GM12872 (cell line): ENCODE measurements around the gene DES.

ENCODE experiments used
- TF ChIP-seq, protein P1 (sequence below): IDR thresholded peaks from 3 replicates; pipeline ENCODE4 v1.5.1; 2011; ENCODE audit warnings: low read depth, mild to moderate bottlenecking, low read length, moderate library complexity; ENCODE audit not compliant: insufficient read depth

DES gene

DNA sequence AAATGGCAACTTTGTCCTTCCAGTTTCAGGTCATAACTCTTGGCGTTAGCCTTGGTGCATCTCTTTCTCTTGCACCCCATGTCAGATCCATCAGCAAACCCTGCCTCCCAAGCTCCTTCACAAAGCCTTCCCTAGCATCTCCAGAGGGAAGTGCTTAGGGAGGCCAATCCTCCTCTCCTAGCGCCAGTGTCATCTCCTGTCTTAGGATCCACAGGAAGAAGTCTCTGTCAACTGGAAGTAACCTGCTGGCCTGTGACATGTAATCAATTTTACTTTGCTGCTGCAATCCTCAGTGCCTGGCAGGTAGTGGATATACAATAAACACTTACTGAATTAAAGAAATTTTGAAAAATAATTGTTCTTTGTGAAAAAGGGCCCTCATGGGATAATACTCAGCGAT is 22.6 kb upstream of the DES start:
- TF ChIP-seq, protein P1, sequence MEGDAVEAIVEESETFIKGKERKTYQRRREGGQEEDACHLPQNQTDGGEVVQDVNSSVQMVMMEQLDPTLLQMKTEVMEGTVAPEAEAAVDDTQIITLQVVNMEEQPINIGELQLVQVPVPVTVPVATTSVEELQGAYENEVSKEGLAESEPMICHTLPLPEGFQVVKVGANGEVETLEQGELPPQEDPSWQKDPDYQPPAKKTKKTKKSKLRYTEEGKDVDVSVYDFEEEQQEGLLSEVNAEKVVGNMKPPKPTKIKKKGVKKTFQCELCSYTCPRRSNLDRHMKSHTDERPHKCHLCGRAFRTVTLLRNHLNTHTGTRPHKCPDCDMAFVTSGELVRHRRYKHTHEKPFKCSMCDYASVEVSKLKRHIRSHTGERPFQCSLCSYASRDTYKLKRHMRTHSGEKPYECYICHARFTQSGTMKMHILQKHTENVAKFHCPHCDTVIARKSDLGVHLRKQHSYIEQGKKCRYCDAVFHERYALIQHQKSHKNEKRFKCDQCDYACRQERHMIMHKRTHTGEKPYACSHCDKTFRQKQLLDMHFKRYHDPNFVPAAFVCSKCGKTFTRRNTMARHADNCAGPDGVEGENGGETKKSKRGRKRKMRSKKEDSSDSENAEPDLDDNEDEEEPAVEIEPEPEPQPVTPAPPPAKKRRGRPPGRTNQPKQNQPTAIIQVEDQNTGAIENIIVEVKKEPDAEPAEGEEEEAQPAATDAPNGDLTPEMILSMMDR, result no peak

DNA sequence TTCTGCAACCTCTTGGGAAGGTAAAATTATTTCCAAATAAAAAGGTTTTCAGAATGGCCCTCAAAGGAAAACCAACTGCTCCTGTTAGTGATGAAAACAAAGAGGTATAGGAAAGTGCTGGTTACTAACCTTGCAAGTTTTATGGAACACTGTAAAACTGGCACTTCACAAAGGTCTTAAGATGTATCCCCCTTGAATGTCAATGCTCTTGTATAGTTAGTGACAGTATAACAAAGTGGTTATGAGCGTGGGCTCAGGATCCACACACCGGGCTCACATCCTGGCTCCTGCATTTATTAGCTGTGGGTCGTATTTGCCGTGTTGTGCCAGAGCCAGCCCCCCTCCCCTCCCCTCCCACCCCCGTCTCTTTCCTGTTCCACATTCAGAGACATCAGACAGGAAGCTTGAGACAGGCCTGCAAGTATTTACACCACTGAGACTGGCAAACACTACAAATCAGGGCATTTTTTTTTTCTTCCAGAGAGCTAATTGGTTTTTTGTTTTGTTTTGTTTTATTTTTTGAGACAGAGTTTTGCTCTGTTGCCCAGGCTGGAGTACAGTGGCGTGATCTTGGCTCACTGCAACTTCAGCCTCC is 21.2 kb upstream of the DES start:
- TF ChIP-seq, protein P1, result no peak

DNA sequence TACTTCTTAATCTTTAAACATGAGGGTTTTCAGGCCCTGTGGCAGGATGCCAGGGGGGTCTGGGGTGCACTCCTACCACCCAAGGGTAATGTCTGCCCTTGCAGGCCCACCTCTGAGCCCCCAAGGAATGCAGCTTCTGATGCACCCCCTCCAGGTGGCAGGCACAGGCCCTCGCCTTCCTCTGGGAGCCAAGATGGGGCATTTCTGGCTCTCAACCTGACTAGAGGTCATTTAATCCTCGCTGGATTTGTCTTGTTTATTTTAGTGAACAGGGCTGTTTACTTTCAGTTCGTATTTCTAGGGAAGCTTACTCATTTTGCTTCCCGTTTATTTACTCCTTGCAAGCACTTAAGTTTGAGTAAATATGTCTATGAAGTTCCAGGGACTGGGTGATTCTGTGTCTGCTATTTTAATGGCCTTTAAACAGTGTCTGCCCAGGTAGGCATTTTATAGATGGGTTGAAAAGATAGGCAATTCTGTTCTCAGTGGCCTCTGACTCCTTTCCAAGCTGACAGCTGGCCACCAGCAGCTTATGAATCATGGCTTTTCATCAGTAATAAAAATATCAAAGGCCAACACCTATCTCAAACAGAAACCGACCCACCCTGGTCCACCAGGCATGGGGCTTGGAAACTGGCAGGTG is 19.3 kb upstream of the DES start:
- TF ChIP-seq, protein P1, result no peak

DNA sequence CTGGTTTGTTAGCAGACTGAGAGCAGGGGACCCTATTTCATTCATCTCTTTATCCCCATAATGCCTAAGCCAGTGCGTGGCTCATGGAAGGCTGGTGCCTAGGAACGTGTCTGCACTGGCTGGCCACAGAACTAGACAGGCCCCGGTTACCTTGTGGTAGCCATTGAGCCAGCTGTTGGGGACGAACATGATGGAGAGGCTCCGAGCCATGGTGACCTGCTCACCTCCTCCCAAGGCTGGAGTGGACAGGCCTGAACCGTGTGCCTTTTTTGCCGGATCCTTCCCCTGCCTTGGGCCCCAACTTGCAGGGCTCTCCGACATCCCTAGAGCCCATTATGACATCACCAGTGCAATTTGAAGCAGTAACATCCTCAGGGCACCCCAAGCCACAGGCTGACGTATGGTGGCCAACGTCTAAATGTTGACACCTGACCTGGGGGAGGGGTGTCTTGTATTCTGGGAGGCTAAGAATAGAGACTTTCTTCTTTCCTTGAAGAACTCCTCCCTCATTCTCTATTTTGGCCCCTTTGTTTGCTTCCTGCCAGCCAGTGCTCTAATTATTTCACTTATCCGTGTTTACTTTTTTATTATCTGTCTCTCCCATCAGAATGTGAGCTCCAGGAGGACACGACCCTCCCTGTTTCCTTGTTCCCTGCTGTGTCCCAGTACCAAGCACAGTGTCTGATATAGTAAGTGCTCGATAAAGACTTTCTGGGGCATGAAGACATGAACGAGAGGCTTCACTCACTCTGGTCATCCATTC is 18.3 kb upstream of the DES start:
- TF ChIP-seq, protein P1, result no peak

DNA sequence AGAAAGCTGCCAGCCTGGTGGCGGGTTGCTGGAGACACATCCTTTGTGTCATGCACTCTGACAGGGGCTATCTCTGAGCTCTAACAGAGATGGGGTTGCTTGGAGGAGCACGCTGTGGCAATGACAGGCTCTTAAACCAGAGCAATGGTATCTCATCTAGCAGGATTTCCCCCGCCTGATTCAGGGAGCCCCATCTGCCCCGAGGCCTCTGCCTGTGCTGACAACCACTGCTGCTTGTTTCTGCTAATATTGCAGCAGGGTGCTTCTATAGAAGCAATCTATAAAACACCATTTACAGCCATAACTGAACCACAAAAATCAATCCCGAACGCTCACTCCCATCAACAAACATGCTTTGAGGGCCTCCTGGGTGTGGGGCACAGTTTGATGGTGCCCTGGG is 17.6 kb upstream of the DES start:
- TF ChIP-seq, protein P1, result no peak

DNA sequence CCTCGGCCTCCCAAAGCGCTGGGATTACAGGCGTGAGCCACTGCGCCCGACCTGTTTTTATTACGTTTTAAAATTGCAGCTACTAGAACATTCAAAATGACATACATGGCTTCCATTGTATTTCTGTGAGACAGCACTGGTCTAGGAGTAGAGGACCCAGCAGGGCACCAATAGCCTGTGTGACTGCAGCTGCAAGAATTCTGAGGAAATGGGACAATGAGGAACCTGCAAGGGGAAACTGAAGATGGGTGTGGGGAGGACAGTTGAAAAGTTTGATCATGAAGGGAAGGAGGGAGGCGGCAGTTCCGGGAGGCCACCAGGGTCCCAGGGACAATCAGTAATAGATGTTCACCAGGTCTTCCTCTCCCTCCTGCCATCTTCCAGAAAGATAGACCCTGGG is 16.6 kb upstream of the DES start:
- TF ChIP-seq, protein P1, result no peak

DNA sequence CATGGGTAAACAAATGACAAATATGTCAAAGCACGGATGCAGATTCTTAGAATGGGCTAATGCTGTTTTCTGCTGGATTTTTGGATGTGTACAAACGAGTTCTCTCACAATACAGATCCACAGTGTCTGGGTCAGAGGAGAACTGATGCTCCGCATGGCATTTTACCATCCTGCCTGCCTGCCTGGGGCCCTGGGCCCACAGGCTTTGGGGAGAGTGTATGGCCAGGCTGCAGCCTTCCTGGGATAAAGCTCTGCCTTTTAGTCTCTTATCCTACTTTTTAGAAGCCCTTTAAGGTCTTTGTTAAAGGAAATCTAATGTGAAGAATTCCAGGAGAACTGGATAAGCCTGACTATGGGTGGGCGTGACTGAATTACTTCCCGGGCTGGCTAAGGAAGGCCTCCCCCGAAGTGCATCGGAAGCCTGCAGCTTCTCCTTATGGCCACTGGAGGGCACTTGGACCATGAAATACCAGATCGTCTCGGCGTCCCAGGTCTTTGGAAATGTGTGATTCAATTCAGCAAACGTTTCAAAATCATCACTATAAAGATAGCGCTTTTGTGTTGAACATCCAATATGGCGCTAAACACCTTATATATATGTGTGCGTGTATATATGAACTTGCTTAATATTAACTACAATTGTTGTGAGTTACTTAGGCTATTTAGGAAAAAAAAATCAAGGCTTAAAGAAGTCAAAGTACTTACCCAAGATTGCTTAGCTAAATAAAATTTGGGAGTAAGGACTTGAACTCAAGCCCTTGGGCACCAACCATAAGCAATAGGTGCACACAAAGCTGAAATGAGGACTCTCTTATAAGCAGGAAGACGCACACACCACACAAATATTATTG is 15.3 kb upstream of the DES start:
- TF ChIP-seq, protein P1, result peak; percentile 90
